ENCODE data around the gene SLX4IP.

GRCh38 chr20:10524643-10525042, 89.5 kb downstream of the SLX4IP start:
- TF ChIP-seq, protein P1, sequence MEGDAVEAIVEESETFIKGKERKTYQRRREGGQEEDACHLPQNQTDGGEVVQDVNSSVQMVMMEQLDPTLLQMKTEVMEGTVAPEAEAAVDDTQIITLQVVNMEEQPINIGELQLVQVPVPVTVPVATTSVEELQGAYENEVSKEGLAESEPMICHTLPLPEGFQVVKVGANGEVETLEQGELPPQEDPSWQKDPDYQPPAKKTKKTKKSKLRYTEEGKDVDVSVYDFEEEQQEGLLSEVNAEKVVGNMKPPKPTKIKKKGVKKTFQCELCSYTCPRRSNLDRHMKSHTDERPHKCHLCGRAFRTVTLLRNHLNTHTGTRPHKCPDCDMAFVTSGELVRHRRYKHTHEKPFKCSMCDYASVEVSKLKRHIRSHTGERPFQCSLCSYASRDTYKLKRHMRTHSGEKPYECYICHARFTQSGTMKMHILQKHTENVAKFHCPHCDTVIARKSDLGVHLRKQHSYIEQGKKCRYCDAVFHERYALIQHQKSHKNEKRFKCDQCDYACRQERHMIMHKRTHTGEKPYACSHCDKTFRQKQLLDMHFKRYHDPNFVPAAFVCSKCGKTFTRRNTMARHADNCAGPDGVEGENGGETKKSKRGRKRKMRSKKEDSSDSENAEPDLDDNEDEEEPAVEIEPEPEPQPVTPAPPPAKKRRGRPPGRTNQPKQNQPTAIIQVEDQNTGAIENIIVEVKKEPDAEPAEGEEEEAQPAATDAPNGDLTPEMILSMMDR (IDR thresholded peaks at IDR 0.05): no peak
- no peak for TF ChIP-seq EP300 (IDR thresholded peaks at IDR 0.05)
